Spleen (tissue), 11 donors: ENCODE data around the gene ITM2C. TPM values are rescaled to one million over a fixed set of nuclear protein-coding genes. Genes with fewer than 3 reads are reported as not detected.

Experiments used
- DNase-seq: peaks from one replicate; pipeline ENCODE4 v3.0.0-alpha.2; 2020
- H3K27ac ChIP-seq, 8 donors: fragments of 200-600 bp; sonication (generic) in 7 of 8; 1 replicate in 4 of 8; 2 replicates in 4 of 8; pipeline versions ENCODE4 v1.5.0 to v1.8.0; 2016 to 2021; ENCODE audit warnings: inconsistent platforms in 4 of 8, mild to moderate bottlenecking in 4 of 8, moderate library complexity in 1 of 8
- H3K27me3 ChIP-seq, 7 donors: fragments of 200-600 bp; sonication (generic) in 6 of 7; replicated peaks in 1 of 7; 1 replicate in 4 of 7; 2 replicates in 3 of 7; pipeline versions ENCODE4 v1.5.0 to v1.8.0; 2016 to 2021; ENCODE audit warnings: inconsistent platforms in 3 of 7, mild to moderate bottlenecking in 1 of 7
- H3K36me3 ChIP-seq, 6 donors: fragments of 200-600 bp; sonication (generic) in 5 of 6; 1 replicate in 4 of 6; 2 replicates in 2 of 6; pipeline versions ENCODE4 v1.5.0 to v1.8.0; 2016 to 2021; ENCODE audit warnings: inconsistent platforms in 2 of 6
- H3K4me1 ChIP-seq, 6 donors: fragments of 200-600 bp; sonication (generic) in 5 of 6; 1 replicate in 3 of 6; 2 replicates in 3 of 6; pipeline versions ENCODE4 v1.5.0 to v1.8.0; 2016 to 2021; ENCODE audit warnings: inconsistent platforms in 3 of 6
- H3K4me3 ChIP-seq, 8 donors: fragments of 200-600 bp; sonication (generic) in 7 of 8; 1 replicate in 4 of 8; 2 replicates in 4 of 8; pipeline versions ENCODE4 v1.5.0 to v1.8.0; 2016 to 2021; ENCODE audit warnings: inconsistent platforms in 4 of 8, mild to moderate bottlenecking in 4 of 8, moderate library complexity in 2 of 8
- H3K9me3 ChIP-seq, 8 donors: fragments of 200-600 bp; sonication (generic) in 7 of 8; 1 replicate in 4 of 8; 2 replicates in 4 of 8; pipeline versions ENCODE4 v1.5.0 to v1.8.0; 2016 to 2021; ENCODE audit warnings: inconsistent platforms in 4 of 8
- CTCF ChIP-seq, 11 experiments: fragments of 200-600 bp in 7 of 11; fragments of 450-650 bp in 4 of 11; sonication (generic) in 4 of 11; IDR thresholded peaks in 8 of 11; conservative IDR thresholded peaks in 3 of 11; 1 replicate in 7 of 11; 2 replicates in 4 of 11; pipeline versions ENCODE4 v1.4.0 to v1.8.0; 2016 to 2021; ENCODE audit warnings: antibody characterized with exemption in 11 of 11, inconsistent platforms in 4 of 11, mild to moderate bottlenecking in 1 of 11
- POLR2A ChIP-seq, 3 donors: fragments of 450-650 bp; IDR thresholded peaks; one replicate each; pipeline ENCODE4 v1.5.1; 2017; ENCODE audit warnings: antibody characterized with exemption in 3 of 3, mild to moderate bottlenecking in 1 of 3
- POLR2AphosphoS5 ChIP-seq, 3 donors: sonication (generic); formaldehyde crosslinking; IDR thresholded peaks; one replicate each; pipeline ENCODE4 v1.5.1; 2017; ENCODE audit warnings: antibody characterized with exemption in 3 of 3
- WGBS, 5 donors: extraction: QIAGEN DNeasy Blood & Tissue Kit in 3 of 5; methylation state at CpG; one replicate each; pipeline versions ENCODE4 v1.1.5 to v1.1.7; 2013 to 2018; 5-methylcytosine and 5-hydroxymethylcytosine counted together
- intact Hi-C: fragments of 100-400 bp; cut with DNase I; formaldehyde crosslinking; loops from one replicate; pipeline ENCODE4 v1.15.0; 2023; ENCODE audit warnings: low total_unique reads
- polyA plus RNA-seq, 3 donors: library from polyadenylated mRNA; stranded (reverse); fragments of 200-250 nt; gene quantifications; one replicate each; pipeline ENCODE4 v1.2.1, GENCODE V29; 2013
- total RNA-seq, 7 donors: library from RNA; depleted of rRNA in 3 of 7; stranded (reverse); fragments of >200 nt in 3 of 7; fragmentation: NEBNext Ultra II Directional in 4 of 7; extraction: Animal tissue kit (Norgen Biotek cat#: 25700) in 4 of 7; gene quantifications; one replicate each; pipeline versions ENCODE4 v1.1.0 to v1.2.1, GENCODE V29; 2016 to 2021
- donor health status: healthy with polysubstance abuse.
- donor health status: DM: no; HTN: no; CAD: no; lungs with moderate emphysema.
- donor health status: DM: no; HTN: no; CAD: no.
- donor health status: Bipolar disorder and iron deficiency.
- donor health status: healthy.
- donor health status: DM: no; HTN: no; CAD: no.
- donor health status: DM: yes; HTN: yes; CAD: no.

The ITM2C gene
- total and polyA plus RNA-seq, 10 donors = 58.5 to 150 (median 93.7) TPM

GRCh38 chr2:230909841-230910545 is 45.3 kb downstream of the ITM2C start:
- no peaks in the 10 kb centered on the region for H3K9me3 ChIP-seq
- 87 to 95% (median 93%) methylated on average over 18 of the region's 18 CpGs for WGBS, 5 donors
- H3K27ac ChIP-seq = no peak overlapping the region
- no peak overlapping the region for H3K4me3 ChIP-seq
- peaks cover 0 to 26% (median 3%) of the 10 kb centered on the region in 6 donors for H3K4me1 ChIP-seq
- H3K27me3 ChIP-seq = peaks cover 0 to 10% (median 0%) of the 10 kb centered on the region in 7 donors
- intact Hi-C loops = loop anchor here (5.0 to 10.0 kb wide), 2 partner anchors 63 to 75 kb away; no protein-coding TSS in a partner anchor
- DNase-seq = peak; percentile 61
- no peak for TF ChIP-seq CTCF (IDR thresholded peaks at IDR 0.05 in 8 of 11, conservative IDR thresholded peaks at IDR 0.05 in 3 of 11)
- no peak for TF ChIP-seq POLR2A (IDR thresholded peaks at IDR 0.05)
- no peak for TF ChIP-seq POLR2AphosphoS5 (IDR thresholded peaks at IDR 0.05)
- peaks cover 0 to 10% (median 0%) of the 10 kb centered on the region in 6 donors for H3K36me3 ChIP-seq

- WGBS, 5 donors = 74 to 81% (median 77%) methylated on average over 13 of the region's 13 CpGs
Measured at GRCh38 chr2:230910546-230911177, 45.9 kb downstream of the ITM2C start.

GRCh38 chr2:230912046-230912445 is 47.3 kb downstream of the ITM2C start:
- H3K4me1 ChIP-seq = peaks cover 0 to 15% (median 3%) of the 10 kb centered on the region in 6 donors
- H3K27me3 ChIP-seq = peaks cover 0 to 14% (median 0%) of the 10 kb centered on the region in 7 donors
- no peak overlapping the region for H3K27ac ChIP-seq
- 79 to 97% (median 90%) methylated on average over 5 of the region's 5 CpGs for WGBS, 5 donors
- DNase-seq = peak; percentile 14
- intact Hi-C loops = loop anchor here (5.0 to 10.0 kb wide), 2 partner anchors 65 to 73 kb away; no protein-coding TSS in a partner anchor
- TF ChIP-seq POLR2AphosphoS5 (IDR thresholded peaks at IDR 0.05) (no peak), POLR2A (IDR thresholded peaks at IDR 0.05) (no peak), CTCF (IDR thresholded peaks at IDR 0.05 in 8 of 11, conservative IDR thresholded peaks at IDR 0.05 in 3 of 11) (no peak)
- H3K9me3 ChIP-seq = no peaks in the 10 kb centered on the region
- peaks cover 0 to 10% (median 0%) of the 10 kb centered on the region in 6 donors for H3K36me3 ChIP-seq
- no peak overlapping the region for H3K4me3 ChIP-seq

More at GRCh38 chr2:230910546-230911177, 45.9 kb downstream of the ITM2C start:
- peaks cover 0 to 10% (median 0%) of the 10 kb centered on the region in 6 donors for H3K36me3 ChIP-seq
- peaks cover 0 to 20% (median 3%) of the 10 kb centered on the region in 6 donors for H3K4me1 ChIP-seq
- H3K4me3 ChIP-seq = no peak overlapping the region
- H3K27me3 ChIP-seq = peaks cover 0 to 14% (median 0%) of the 10 kb centered on the region in 7 donors
- TF ChIP-seq POLR2A (IDR thresholded peaks at IDR 0.05) = no peak
- intact Hi-C loops = loop anchor here (5.0 to 10.0 kb wide), 2 partner anchors 63 to 74 kb away; no protein-coding TSS in a partner anchor
- H3K27ac ChIP-seq = no peak overlapping the region
- DNase-seq = peak; percentile 47
- H3K9me3 ChIP-seq = no peaks in the 10 kb centered on the region

- no peak for DNase-seq
- TF ChIP-seq POLR2A (IDR thresholded peaks at IDR 0.05) = no peak
- no peak for TF ChIP-seq POLR2AphosphoS5 (IDR thresholded peaks at IDR 0.05)
- no peak for TF ChIP-seq CTCF (IDR thresholded peaks at IDR 0.05 in 8 of 11, conservative IDR thresholded peaks at IDR 0.05 in 3 of 11)
- Histone ChIP-seq H3K4me3 (no peak overlapping the region), H3K27me3 (peaks cover 0 to 14% (median 0%) of the 10 kb centered on the region in 7 donors), H3K4me1 (peaks cover 0 to 15% (median 3%) of the 10 kb centered on the region in 6 donors), H3K36me3 (peaks cover 0 to 10% (median 0%) of the 10 kb centered on the region in 6 donors), H3K9me3 (no peaks in the 10 kb centered on the region), H3K27ac (no peak overlapping the region)
- intact Hi-C loops = loop anchor here (5.0 to 10.0 kb wide), 2 partner anchors 65 to 72 kb away; no protein-coding TSS in a partner anchor
- 87 to 97% (median 93%) methylated on average over 5 of the region's 5 CpGs for WGBS, 5 donors
Measured at GRCh38 chr2:230912724-230913123, 48.0 kb downstream of the ITM2C start.
